Activated naive CD4-positive, alpha-beta T cell treated with anti-CD3 and anti-CD28 coated beads, Interleukin-2, amount 10 ng/mL, durations not matched to agents 7 days and 5 days (primary cell): Measurements from ENCODE around the gene PRAC1.

Experiments
- CTCF ChIA-PET: fragments of 350-600 bp; sonication (Branson Sonifier 250); formaldehyde crosslinking; loops from one replicate; lab custom pipeline; 2021; ENCODE audit warnings: antibody characterized with exemption; lab: Charles Lee
- DNase-seq: peaks from one replicate; pipeline ENCODE4 v3.0.0-alpha.2; 2020
- H3K27ac Mint-ChIP-seq: one replicate; pipeline ENCODE4 v1.8.0; 2021; ENCODE audit warnings: mild to moderate bottlenecking, moderate library complexity, mixed read lengths
- H3K27me3 Mint-ChIP-seq: one replicate; pipeline ENCODE4 v1.8.0; 2021; ENCODE audit warnings: mild to moderate bottlenecking, mixed read lengths
- H3K36me3 Mint-ChIP-seq: one replicate; pipeline ENCODE4 v1.8.0; 2021; ENCODE audit warnings: mixed read lengths
- H3K4me1 Mint-ChIP-seq: one replicate; pipeline ENCODE4 v1.8.0; 2021; ENCODE audit warnings: mixed read lengths
- H3K4me3 Mint-ChIP-seq: one replicate; pipeline ENCODE4 v1.8.0; 2021; ENCODE audit warnings: mild to moderate bottlenecking, moderate library complexity, mixed read lengths
- H3K9me3 Mint-ChIP-seq: one replicate; pipeline ENCODE4 v1.8.0; 2021; ENCODE audit warnings: mixed read lengths

Gene PRAC1

GRCh38 chr17:48726916-48727286 is 4.6 kb upstream of the PRAC1 start:
- Mint-ChIP-seq H3K27me3 (peaks cover 99% of the 10 kb centered on the region), H3K4me3 (no peak overlapping the region), H3K4me1 (peaks cover 41% of the 10 kb centered on the region), H3K36me3 (no peaks in the 10 kb centered on the region), H3K27ac (no peak overlapping the region), H3K9me3 (no peaks in the 10 kb centered on the region)
- no peak for DNase-seq
- CTCF ChIA-PET, result interaction anchor here (0.6 to 4.5 kb wide), 3 partner anchors 14 to 48 kb away, joined by 3 to 28 read pairs (median 3); no protein-coding TSS in a partner anchor

- no peak for DNase-seq
- H3K9me3 Mint-ChIP-seq, result no peaks in the 10 kb centered on the region
- H3K36me3 Mint-ChIP-seq, result no peaks in the 10 kb centered on the region
- peaks cover 41% of the 10 kb centered on the region for H3K4me1 Mint-ChIP-seq
- H3K27ac Mint-ChIP-seq, result no peak overlapping the region
- CTCF ChIA-PET, result interaction anchor here (0.6 to 4.5 kb wide), 7 partner anchors 11 to 153 kb away, joined by 3 to 28 read pairs (median 8); no protein-coding TSS in a partner anchor
- H3K4me3 Mint-ChIP-seq, result no peak overlapping the region
- peaks cover 99% of the 10 kb centered on the region for H3K27me3 Mint-ChIP-seq
These were observed 4.0 kb upstream of the PRAC1 start for GRCh38 chr17:48726114-48726915.

DNA sequence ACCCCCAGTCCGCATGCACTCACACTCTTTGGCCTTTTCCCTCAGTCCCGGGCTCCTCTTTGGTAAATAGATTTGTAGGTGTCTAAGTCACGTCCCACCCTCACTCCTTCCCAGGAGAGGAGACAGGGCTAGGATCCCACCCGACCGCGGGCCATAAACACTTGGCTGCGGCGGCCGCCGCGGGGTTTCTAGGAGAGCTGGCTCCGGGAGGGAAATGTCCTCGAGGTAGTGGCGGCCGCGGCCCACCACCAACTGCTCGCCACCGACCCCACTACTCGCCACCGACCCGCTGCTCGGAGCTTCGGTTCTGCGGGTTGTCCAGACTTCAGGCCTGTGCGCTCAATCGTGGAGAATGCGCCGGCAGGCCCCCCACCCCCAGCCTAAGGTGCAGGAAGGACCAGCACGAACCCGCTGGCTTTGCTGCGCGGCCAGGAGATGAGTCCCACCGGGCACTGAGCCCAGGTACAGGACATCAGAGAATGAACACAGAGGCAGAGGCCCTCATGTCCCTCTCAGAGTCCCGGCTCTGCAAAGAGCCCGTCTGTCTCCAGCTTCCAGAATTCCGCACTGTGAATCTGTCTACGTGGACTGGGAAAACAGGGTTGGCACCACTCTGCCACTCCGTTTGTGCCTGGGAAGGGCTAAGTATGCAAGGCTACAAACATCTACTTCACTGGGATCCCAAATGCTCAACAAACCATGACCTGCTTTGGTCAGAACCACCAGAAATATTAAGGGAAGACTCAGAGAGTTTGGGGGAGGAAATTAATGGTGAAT is 3.2 kb upstream of the PRAC1 start:
- peaks cover 41% of the 10 kb centered on the region for H3K4me1 Mint-ChIP-seq
- H3K27me3 Mint-ChIP-seq, result peaks cover 99% of the 10 kb centered on the region
- H3K9me3 Mint-ChIP-seq, result no peaks in the 10 kb centered on the region
- CTCF ChIA-PET, result interaction anchor here (0.6 to 4.5 kb wide), 14 partner anchors 9 to 510 kb away, joined by 3 to 28 read pairs (median 8); no protein-coding TSS in a partner anchor
- no peak overlapping the region for H3K4me3 Mint-ChIP-seq
- no peaks in the 10 kb centered on the region for H3K36me3 Mint-ChIP-seq
- no peak for DNase-seq
- H3K27ac Mint-ChIP-seq, result peak overlapping the region; percentile 61

DNA sequence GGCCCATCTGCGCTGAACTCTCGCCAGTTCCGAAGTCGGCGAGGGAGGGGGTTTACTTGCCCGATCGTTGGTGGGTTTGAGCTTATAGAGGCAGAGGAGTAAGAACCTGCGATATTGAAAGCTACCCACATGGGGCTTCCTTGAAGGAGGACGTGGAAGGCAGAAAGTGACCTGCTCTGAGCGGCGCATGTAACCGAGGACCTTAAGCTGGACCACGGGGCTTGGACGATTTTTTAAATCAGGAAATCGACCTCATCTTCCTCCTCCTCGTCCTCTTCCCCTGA is 2.6 kb upstream of the PRAC1 start:
- peaks cover 99% of the 10 kb centered on the region for H3K27me3 Mint-ChIP-seq
- no peak overlapping the region for H3K4me3 Mint-ChIP-seq
- no peak for DNase-seq
- H3K27ac Mint-ChIP-seq, result peak overlapping the region; percentile 61
- CTCF ChIA-PET, result interaction anchor here (0.7 to 4.5 kb wide), 12 partner anchors 9 to 159 kb away, joined by 4 to 28 read pairs (median 10); no protein-coding TSS in a partner anchor
- H3K4me1 Mint-ChIP-seq, result peaks cover 41% of the 10 kb centered on the region
- no peaks in the 10 kb centered on the region for H3K36me3 Mint-ChIP-seq
- no peaks in the 10 kb centered on the region for H3K9me3 Mint-ChIP-seq

- peak; percentile 88 for DNase-seq
These were observed 2.1 kb upstream of the PRAC1 start for GRCh38 chr17:48724251-48725003.

DNA sequence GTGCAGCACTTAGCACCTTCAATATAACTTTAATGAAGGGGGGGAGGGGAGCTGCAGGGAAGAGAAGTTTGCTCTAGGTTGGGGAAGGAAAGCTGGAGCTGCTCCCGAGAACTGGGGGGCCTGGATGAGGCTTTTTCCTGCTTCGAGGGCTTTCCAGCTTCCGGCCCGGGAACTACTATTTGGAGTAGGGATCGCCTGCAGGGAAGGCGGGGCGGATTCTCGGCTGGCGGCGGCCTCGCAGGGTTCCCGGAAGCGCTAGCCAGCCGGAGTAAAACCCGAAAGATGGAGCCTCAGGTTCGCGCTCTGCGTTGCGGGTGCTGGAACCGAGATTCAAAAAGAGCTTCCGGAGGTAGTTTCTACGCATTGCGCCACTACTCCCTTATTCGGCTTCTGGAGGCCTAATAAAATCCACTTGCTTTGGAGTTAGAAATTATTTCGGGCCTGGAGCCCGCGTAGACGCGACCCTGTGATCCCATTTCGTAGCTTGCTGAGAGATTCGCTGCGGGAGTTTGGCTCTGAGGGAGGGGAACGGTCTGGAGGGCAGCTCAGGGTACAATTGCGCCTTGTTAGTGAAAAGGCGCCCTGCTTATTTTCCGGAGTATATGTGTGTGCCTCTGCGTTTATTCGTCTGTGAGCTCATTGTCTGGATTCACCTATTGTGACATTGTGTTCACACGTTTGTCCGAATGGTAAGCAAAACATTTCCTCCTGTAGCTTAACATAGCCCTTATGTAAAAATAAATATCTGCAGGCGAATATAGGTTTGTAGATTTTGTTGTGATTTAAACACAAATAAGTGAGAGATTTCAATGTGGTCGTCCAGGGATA is 1.3 kb upstream of the PRAC1 start:
- DNase-seq, result peak; percentile 43
- Mint-ChIP-seq H3K36me3 (peaks cover 2% of the 10 kb centered on the region), H3K27me3 (peaks cover 99% of the 10 kb centered on the region), H3K4me1 (peaks cover 42% of the 10 kb centered on the region), H3K27ac (peak overlapping the region; percentile 13), H3K9me3 (no peaks in the 10 kb centered on the region), H3K4me3 (peak overlapping the region; percentile 22)
- CTCF ChIA-PET, result interaction anchor here (0.8 to 4.5 kb wide), 28 partner anchors 9 to 271 kb away, joined by 3 to 28 read pairs (median 6); no protein-coding TSS in a partner anchor

More at GRCh38 chr17:48724251-48725003, 2.1 kb upstream of the PRAC1 start:
- no peaks in the 10 kb centered on the region for H3K36me3 Mint-ChIP-seq
- H3K4me3 Mint-ChIP-seq, result peak overlapping the region; percentile 22
- no peaks in the 10 kb centered on the region for H3K9me3 Mint-ChIP-seq
- peak overlapping the region; percentile 74 for H3K27ac Mint-ChIP-seq
- H3K27me3 Mint-ChIP-seq, result peaks cover 99% of the 10 kb centered on the region
- H3K4me1 Mint-ChIP-seq, result peaks cover 42% of the 10 kb centered on the region
- CTCF ChIA-PET, result interaction anchor here (0.7 to 4.5 kb wide), 29 partner anchors 8 to 270 kb away, joined by 3 to 28 read pairs (median 5); no protein-coding TSS in a partner anchor

DNA sequence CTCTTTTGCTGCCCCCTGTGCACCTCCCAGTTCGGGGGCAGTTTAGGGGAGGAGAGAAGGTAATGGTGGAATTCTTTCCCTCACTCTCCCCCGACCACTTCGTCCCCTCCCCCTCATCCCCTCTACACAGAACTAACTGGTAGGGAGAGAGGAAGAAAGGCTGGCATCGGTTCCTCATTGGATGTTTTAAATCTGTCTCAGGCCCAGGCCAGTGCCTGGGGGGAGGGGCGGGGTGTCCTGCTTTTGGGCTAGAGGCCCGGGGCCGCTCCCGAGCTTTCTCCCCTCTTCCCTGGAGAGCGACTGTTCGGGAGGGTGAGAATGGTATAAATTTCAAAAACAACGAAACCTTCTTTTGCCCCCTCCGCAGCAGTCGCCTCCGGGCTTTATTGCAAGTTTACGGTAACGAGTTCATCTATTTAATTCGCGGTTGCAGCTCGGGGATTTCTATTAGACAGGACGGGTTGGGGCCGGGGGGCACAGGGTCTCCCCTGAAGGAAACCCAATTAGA is 651 bp upstream of the PRAC1 start, which contains the start of gene PRAC2:
PRAC2 (plus strand) TSS at position 271 of the 508 bp plus-strand sequence. CDS start 1,226 bp downstream, outside the sequence.
- Mint-ChIP-seq H3K27ac (peak within 1 kb of the TSS; percentile 19), H3K9me3 (no peaks in the 10 kb centered on the region), H3K4me1 (peaks cover 44% of the 10 kb centered on the region), H3K27me3 (peaks cover 99% of the 10 kb centered on the region), H3K4me3 (peak within 1 kb of the TSS; percentile 22), H3K36me3 (peaks cover 7% of the 10 kb centered on the region)
- no peak for DNase-seq
- CTCF ChIA-PET, result interaction anchor here (0.8 to 4.5 kb wide), 14 partner anchors 9 to 156 kb away, joined by 3 to 28 read pairs (median 7); no protein-coding TSS in a partner anchor

GRCh38 chr17:48721009-48721402 is 1.3 kb downstream of the PRAC1 start:
- Mint-ChIP-seq H3K27ac (no peak overlapping the region), H3K36me3 (peaks cover 7% of the 10 kb centered on the region), H3K27me3 (peaks cover 96% of the 10 kb centered on the region), H3K4me3 (no peak overlapping the region), H3K4me1 (peaks cover 46% of the 10 kb centered on the region), H3K9me3 (no peaks in the 10 kb centered on the region)
- CTCF ChIA-PET, result interaction anchor here (1.1 to 2.0 kb wide), 3 partner anchors 14 to 68 kb away, joined by 3 to 5 read pairs (median 3); no protein-coding TSS in a partner anchor
- DNase-seq, result no peak

- Mint-ChIP-seq H3K27me3 (peaks cover 96% of the 10 kb centered on the region), H3K4me3 (peak overlapping the region; percentile 24), H3K36me3 (peaks cover 7% of the 10 kb centered on the region), H3K4me1 (peaks cover 47% of the 10 kb centered on the region), H3K9me3 (no peaks in the 10 kb centered on the region), H3K27ac (peak overlapping the region; percentile 78)
- CTCF ChIA-PET, result interaction anchor here (1.1 to 2.0 kb wide), 3 partner anchors 14 to 69 kb away, joined by 3 to 5 read pairs (median 3); no protein-coding TSS in a partner anchor
- DNase-seq, result no peak
These were observed 1.9 kb downstream of the PRAC1 start for GRCh38 chr17:48720266-48721008.

DNA sequence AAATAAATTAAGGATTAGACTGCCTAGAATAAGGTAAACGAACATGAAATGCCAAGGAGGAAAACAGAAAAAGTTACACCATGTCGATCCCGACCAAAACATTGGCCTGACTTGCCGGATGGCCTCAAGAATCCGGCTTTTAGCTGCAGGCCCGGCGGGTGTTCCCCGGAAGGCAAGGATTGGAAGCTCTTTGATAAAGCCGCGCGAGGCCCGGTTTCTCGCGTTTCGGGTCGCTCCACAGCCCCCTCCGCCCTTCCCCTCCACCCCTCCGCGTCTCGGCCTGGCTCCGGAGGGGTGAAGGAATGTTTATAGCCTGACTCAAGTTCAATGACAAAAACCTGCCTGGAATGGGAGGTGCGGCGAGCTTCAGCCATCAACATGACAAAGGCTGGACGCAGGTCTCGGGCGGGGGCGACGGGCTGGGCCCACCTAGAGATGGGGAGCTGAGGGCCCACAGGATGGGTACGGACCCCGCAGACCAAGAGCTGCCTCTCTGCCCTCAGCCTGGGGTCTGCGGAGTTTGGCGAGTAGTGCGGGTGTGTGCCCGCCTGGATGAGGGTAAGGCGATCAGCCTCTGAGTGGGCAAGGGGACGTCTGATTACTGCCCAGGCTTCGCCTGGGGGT is 2.6 kb downstream of the PRAC1 start:
- Mint-ChIP-seq H3K27ac (peak overlapping the region; percentile 78), H3K36me3 (peaks cover 7% of the 10 kb centered on the region), H3K4me1 (peaks cover 43% of the 10 kb centered on the region), H3K27me3 (peaks cover 95% of the 10 kb centered on the region), H3K9me3 (no peaks in the 10 kb centered on the region), H3K4me3 (no peak overlapping the region)
- CTCF ChIA-PET, result interaction anchor here (0.9 kb wide), 1 partner anchor 28 kb away, joined by 3 read pairs; no protein-coding TSS in a partner anchor
- no peak for DNase-seq

DNA sequence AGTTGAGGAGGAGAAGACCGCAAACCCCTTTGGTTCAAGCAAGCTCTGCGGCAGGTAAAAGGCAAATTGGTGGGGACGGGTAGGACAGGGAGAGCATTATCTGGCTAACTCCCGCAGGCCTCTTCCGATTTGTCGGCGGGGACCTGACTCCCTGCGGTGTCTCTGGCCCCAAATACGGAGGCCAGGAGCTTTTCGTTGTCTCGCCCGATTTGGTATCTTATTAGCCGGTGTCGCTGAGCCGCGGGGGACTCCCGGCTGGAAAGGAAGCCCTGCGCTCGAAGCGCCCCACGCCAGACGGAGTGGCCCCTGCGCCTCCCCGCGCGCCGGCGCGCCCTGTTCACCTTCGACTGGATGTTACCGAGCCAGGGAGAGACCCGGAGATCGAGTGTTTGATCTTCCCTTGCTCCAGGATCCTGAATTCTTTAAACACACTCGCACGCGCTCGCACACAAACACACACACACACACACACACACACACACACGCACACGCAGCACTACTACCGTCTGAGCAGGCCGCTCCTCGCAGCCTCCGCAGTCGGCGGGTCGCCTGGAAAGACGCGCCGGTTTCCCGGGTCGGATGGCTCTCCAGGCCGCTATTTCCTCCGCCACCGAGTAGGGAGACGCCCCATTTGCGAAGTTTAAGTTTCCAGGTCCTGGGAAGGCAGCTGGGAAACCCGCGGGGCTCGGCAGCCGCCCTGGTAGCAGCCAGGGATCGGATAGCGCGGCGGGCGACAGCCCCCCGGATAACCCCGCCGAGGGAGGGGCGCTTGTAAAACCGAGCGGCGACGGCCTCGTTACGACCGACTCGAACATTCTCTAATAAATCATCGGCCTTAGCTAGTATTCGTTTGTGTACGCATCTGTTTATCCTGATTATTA is 3.3 kb downstream of the PRAC1 start:
- Mint-ChIP-seq H3K36me3 (peaks cover 7% of the 10 kb centered on the region), H3K4me1 (peaks cover 36% of the 10 kb centered on the region), H3K27me3 (peaks cover 94% of the 10 kb centered on the region), H3K4me3 (peak overlapping the region; percentile 23), H3K27ac (peak overlapping the region; percentile 70), H3K9me3 (no peaks in the 10 kb centered on the region)
- DNase-seq, result peak; percentile 27
- CTCF ChIA-PET, result interaction anchor here (0.9 kb wide), 1 partner anchor 29 kb away, joined by 3 read pairs; no protein-coding TSS in a partner anchor
